Measurements from ENCODE around the gene GPR150. TPM values are rescaled to one million over a fixed set of nuclear protein-coding genes. Genes with fewer than 3 reads are reported as not detected.

The GPR150 gene
- under 1 TPM; 0.60 to 0.75 TPM for total RNA-seq
- polyA plus RNA-seq (2013, experiment 1 of 2), result 4.7 TPM
- polyA plus RNA-seq (2013, experiment 2 of 2), result 3.2 TPM
- total RNA-seq, result 0 to 4.1 (median 0.64) reads per million in 172 experiments

DNA sequence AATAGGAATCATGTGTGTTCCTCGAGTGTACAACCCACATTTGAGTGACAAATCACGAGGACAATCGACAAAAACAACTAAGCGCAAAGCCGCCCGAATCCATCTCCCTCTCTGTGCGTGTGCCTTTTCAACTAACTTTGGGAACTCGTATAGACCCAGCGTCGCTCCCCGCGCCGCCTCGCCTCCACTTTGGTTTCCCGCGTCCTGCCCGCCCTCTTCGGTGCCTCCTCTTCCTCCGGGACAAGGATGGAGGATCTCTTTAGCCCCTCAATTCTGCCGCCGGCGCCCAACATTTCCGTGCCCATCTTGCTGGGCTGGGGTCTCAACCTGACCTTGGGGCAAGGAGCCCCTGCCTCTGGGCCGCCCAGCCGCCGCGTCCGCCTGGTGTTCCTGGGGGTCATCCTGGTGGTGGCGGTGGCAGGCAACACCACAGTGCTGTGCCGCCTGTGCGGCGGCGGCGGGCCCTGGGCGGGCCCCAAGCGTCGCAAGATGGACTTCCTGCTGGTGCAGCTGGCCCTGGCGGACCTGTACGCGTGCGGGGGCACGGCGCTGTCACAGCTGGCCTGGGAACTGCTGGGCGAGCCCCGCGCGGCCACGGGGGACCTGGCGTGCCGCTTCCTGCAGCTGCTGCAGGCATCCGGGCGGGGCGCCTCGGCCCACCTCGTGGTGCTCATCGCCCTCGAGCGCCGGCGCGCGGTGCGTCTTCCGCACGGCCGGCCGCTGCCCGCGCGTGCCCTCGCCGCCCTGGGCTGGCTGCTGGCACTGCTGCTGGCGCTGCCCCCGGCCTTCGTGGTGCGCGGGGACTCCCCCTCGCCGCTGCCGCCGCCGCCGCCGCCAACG, at the start of gene GPR150:
TSS of gene GPR150 (plus strand) at position 58 of the 840 bp plus-strand sequence. CDS start at position 247, 189 bp downstream.
- ChIA-PET CTCF (interaction anchor here (0.6 to 1.2 kb wide), 3 partner anchors 15 to 27 kb away, joined by 3 read pairs; partner anchors contain the start of gene RFESD), POLR2A (interaction anchor here (0.7 to 5.5 kb wide), 8 partner anchors 10 to 1095 kb away, joined by 3 to 87 read pairs (median 8); partner anchors contain the start of genes ARSK, RFESD and SKIC3)
- Histone ChIP-seq H3K27ac (ENCODE audit: low read depth in 1 of 2, low read length in 2 of 2) (peak within 1 kb of the TSS in 1 of 2 donors; percentile 37), H3K4me1 (ENCODE audit: insufficient read depth, low read length) (peaks cover 48% of the 10 kb centered on the region), H3K9me3 (ENCODE audit: control insufficient read depth in 1 of 2, insufficient read depth in 1 of 2, low read length in 2 of 2) (no peaks in the 10 kb centered on the region), H3K4me3 (ENCODE audit: low read length) (peak within 1 kb of the TSS; percentile 83), H3K27me3 (ENCODE audit: control insufficient read depth in 1 of 2, insufficient read depth in 2 of 2, low read length in 2 of 2) (no peaks in the 10 kb centered on the region), H3K36me3 (ENCODE audit: insufficient read depth, low read length) (no peaks in the 10 kb centered on the region)
- Mint-ChIP-seq H3K4me1 (ENCODE audit: low read depth) (peaks cover 77% of the 10 kb centered on the region), H3K27ac (peak within 1 kb of the TSS; percentile 69), H3K9me3 (no peaks in the 10 kb centered on the region), H3K4me3 (peak within 1 kb of the TSS; percentile 95), H3K27me3 (no peaks in the 10 kb centered on the region), H3K36me3 (ENCODE audit: low read depth) (no peaks in the 10 kb centered on the region)
- DNase-seq (peak; percentile 33 to 86 (median 58)), ATAC-seq (ENCODE audit: poor library complexity) (peak; percentile 60)
- intact Hi-C loops (cut with DNase I, micrococcal nuclease), result loop anchor here in 1 of 2 experiments (2.0 kb wide), 1 partner anchor 65 kb away; the partner anchor contains the start of genes ARSK and SKIC3
- TF ChIP-seq, protein P1, sequence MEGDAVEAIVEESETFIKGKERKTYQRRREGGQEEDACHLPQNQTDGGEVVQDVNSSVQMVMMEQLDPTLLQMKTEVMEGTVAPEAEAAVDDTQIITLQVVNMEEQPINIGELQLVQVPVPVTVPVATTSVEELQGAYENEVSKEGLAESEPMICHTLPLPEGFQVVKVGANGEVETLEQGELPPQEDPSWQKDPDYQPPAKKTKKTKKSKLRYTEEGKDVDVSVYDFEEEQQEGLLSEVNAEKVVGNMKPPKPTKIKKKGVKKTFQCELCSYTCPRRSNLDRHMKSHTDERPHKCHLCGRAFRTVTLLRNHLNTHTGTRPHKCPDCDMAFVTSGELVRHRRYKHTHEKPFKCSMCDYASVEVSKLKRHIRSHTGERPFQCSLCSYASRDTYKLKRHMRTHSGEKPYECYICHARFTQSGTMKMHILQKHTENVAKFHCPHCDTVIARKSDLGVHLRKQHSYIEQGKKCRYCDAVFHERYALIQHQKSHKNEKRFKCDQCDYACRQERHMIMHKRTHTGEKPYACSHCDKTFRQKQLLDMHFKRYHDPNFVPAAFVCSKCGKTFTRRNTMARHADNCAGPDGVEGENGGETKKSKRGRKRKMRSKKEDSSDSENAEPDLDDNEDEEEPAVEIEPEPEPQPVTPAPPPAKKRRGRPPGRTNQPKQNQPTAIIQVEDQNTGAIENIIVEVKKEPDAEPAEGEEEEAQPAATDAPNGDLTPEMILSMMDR (IDR thresholded peaks at IDR 0.05), result no peak

DNA sequence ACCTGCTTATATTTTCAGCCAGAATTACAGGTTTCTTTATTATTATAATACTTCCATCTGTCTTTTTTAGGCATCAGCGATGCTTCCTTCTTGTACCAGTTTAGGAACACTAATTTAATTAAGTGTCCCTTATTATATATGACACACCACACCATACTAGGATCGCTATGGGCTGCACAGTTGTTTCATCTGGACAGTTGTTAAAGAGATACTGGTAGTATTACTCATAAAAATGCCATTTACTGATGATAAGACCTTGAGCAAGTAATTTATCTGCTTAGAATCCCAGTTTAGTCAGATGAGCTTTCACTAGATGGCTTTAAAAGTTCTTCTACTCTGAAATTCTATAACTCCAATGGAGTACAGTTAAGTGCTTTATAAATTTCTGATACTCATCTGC, 47.9 kb upstream of the GPR150 start:
- H3K4me3 Mint-ChIP-seq, result no peak overlapping the region
- DNase-seq (no peak), ATAC-seq (ENCODE audit: poor library complexity) (no peak)
- CTCF ChIA-PET, result interaction anchor here (0.7 kb wide), 1 partner anchor 197 kb away, joined by 3 read pairs; no protein-coding TSS in a partner anchor
- H3K9me3 Mint-ChIP-seq, result no peaks in the 10 kb centered on the region
- TF ChIP-seq, protein P1 (IDR thresholded peaks at IDR 0.05), result no peak
- H3K27me3 Mint-ChIP-seq, result no peaks in the 10 kb centered on the region
- Histone ChIP-seq H3K27me3 (ENCODE audit: control insufficient read depth in 1 of 2, insufficient read depth in 2 of 2, low read length in 2 of 2) (no peaks in the 10 kb centered on the region), H3K36me3 (ENCODE audit: insufficient read depth, low read length) (peaks cover 32% of the 10 kb centered on the region), H3K27ac (ENCODE audit: low read depth in 1 of 2, low read length in 2 of 2) (no peak overlapping the region), H3K4me1 (ENCODE audit: insufficient read depth, low read length) (no peaks in the 10 kb centered on the region), H3K9me3 (ENCODE audit: control insufficient read depth in 1 of 2, insufficient read depth in 1 of 2, low read length in 2 of 2) (peaks cover 0 to 4% of the 10 kb centered on the region in 2 experiments), H3K4me3 (ENCODE audit: low read length) (no peak overlapping the region)
- no peak overlapping the region for H3K27ac Mint-ChIP-seq
- no peaks in the 10 kb centered on the region for H3K4me1 Mint-ChIP-seq (ENCODE audit: low read depth)
- POLR2A ChIA-PET, result no interaction called here
- intact Hi-C loops (cut with DNase I, micrococcal nuclease), result no loop called here
- peaks cover 81% of the 10 kb centered on the region for H3K36me3 Mint-ChIP-seq (ENCODE audit: low read depth)

DNA sequence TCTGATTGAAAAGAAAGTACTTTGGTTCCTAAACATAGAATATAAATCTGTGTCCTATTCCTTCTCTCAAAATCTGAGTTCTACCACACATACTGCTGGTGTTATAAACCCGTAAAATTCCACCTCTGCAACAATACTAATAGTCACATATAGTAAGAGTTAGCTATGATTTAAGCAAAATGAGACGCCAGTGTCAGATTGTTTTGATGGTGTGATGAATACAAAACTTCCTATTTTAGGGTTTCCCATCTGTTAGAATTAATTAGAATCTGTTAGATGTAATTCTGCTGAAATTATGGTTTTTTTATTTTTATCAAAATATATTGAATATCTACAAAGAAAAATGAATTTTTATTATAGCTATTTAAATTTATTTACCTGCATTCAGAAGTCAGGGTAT, 38.3 kb upstream of the GPR150 start:
- Histone ChIP-seq H3K4me1 (ENCODE audit: insufficient read depth, low read length) (no peaks in the 10 kb centered on the region), H3K27me3 (ENCODE audit: control insufficient read depth in 1 of 2, insufficient read depth in 2 of 2, low read length in 2 of 2) (no peaks in the 10 kb centered on the region), H3K36me3 (ENCODE audit: insufficient read depth, low read length) (no peaks in the 10 kb centered on the region), H3K27ac (ENCODE audit: low read depth in 1 of 2, low read length in 2 of 2) (no peak overlapping the region), H3K9me3 (ENCODE audit: control insufficient read depth in 1 of 2, insufficient read depth in 1 of 2, low read length in 2 of 2) (no peaks in the 10 kb centered on the region), H3K4me3 (ENCODE audit: low read length) (no peak overlapping the region)
- DNase-seq (no peak), ATAC-seq (ENCODE audit: poor library complexity) (no peak)
- no peaks in the 10 kb centered on the region for H3K27me3 Mint-ChIP-seq
- ChIA-PET POLR2A (interaction anchor here (1.2 kb wide), 1 partner anchor 27 kb away, joined by 4 read pairs; the partner anchor contains the start of genes ARSK and SKIC3), CTCF (no interaction called here)
- H3K4me1 Mint-ChIP-seq (ENCODE audit: low read depth), result no peaks in the 10 kb centered on the region
- H3K9me3 Mint-ChIP-seq, result no peaks in the 10 kb centered on the region
- intact Hi-C loops (cut with DNase I, micrococcal nuclease), result no loop called here
- peaks cover 37% of the 10 kb centered on the region for H3K36me3 Mint-ChIP-seq (ENCODE audit: low read depth)
- no peak overlapping the region for H3K27ac Mint-ChIP-seq
- TF ChIP-seq, protein P1 (IDR thresholded peaks at IDR 0.05), result no peak
- H3K4me3 Mint-ChIP-seq, result no peak overlapping the region
